ENCODE results near the gene RPIA.

Gene RPIA

GRCh38 chr2:88683160-88684021 is 8.1 kb upstream of the RPIA start:
- DNase-seq (ENCODE audit: extremely low read depth in 1 of 2, low read depth in 1 of 2), result no peak

- no peak for DNase-seq (ENCODE audit: extremely low read depth in 1 of 2, low read depth in 1 of 2)
Observed at GRCh38 chr2:88684519-88684918, 7.0 kb upstream of the RPIA start.

- no peak for DNase-seq (ENCODE audit: extremely low read depth in 1 of 2, low read depth in 1 of 2)
Observed at GRCh38 chr2:88686320-88686719, 5.2 kb upstream of the RPIA start.

GRCh38 chr2:88687384-88687783 is 4.1 kb upstream of the RPIA start:
- no peak for DNase-seq (ENCODE audit: extremely low read depth in 1 of 2, low read depth in 1 of 2)

GRCh38 chr2:88690591-88691338 is 708 bp upstream of the RPIA start:
- DNase-seq (ENCODE audit: extremely low read depth in 1 of 2, low read depth in 1 of 2), result peak; percentile 10 to 25

- DNase-seq (ENCODE audit: extremely low read depth in 1 of 2, low read depth in 1 of 2), result peak in 1 of 2 donors; percentile 12
Observed at GRCh38 chr2:88692187-88692586, 714 bp downstream of the RPIA start.

GRCh38 chr2:88693911-88694414 is 2.5 kb downstream of the RPIA start:
- DNase-seq (ENCODE audit: extremely low read depth in 1 of 2, low read depth in 1 of 2), result no peak

- DNase-seq (ENCODE audit: extremely low read depth in 1 of 2, low read depth in 1 of 2), result no peak
Observed at GRCh38 chr2:88696611-88697010, 5.1 kb downstream of the RPIA start.

- DNase-seq (ENCODE audit: extremely low read depth in 1 of 2, low read depth in 1 of 2), result no peak
Observed at GRCh38 chr2:88697370-88698026, 6.0 kb downstream of the RPIA start.

- no peak for DNase-seq (ENCODE audit: extremely low read depth in 1 of 2, low read depth in 1 of 2)
Observed at GRCh38 chr2:88698027-88698413, 6.5 kb downstream of the RPIA start.

- no peak for DNase-seq (ENCODE audit: extremely low read depth in 1 of 2, low read depth in 1 of 2)
Observed at GRCh38 chr2:88698498-88699233, 7.2 kb downstream of the RPIA start.

GRCh38 chr2:88707003-88707402 is 15.5 kb downstream of the RPIA start:
- DNase-seq (ENCODE audit: extremely low read depth in 1 of 2, low read depth in 1 of 2), result no peak

GRCh38 chr2:88709181-88709631 is 17.7 kb downstream of the RPIA start:
- no peak for DNase-seq (ENCODE audit: extremely low read depth in 1 of 2, low read depth in 1 of 2)

- DNase-seq (ENCODE audit: extremely low read depth in 1 of 2, low read depth in 1 of 2), result no peak
Observed at GRCh38 chr2:88711289-88711688, 19.8 kb downstream of the RPIA start.

GRCh38 chr2:88711897-88712296 is 20.4 kb downstream of the RPIA start:
- no peak for DNase-seq (ENCODE audit: extremely low read depth in 1 of 2, low read depth in 1 of 2)

- no peak for DNase-seq (ENCODE audit: extremely low read depth in 1 of 2, low read depth in 1 of 2)
Observed at GRCh38 chr2:88713408-88713807, 21.9 kb downstream of the RPIA start.

- DNase-seq (ENCODE audit: extremely low read depth in 1 of 2, low read depth in 1 of 2), result no peak
Observed at GRCh38 chr2:88714667-88715066, 23.2 kb downstream of the RPIA start.

GRCh38 chr2:88720399-88720798 is 28.9 kb downstream of the RPIA start:
- DNase-seq (ENCODE audit: extremely low read depth in 1 of 2, low read depth in 1 of 2), result no peak

- DNase-seq (ENCODE audit: extremely low read depth in 1 of 2, low read depth in 1 of 2), result no peak
Observed at GRCh38 chr2:88721268-88721667, 29.8 kb downstream of the RPIA start.

- no peak for DNase-seq (ENCODE audit: extremely low read depth in 1 of 2, low read depth in 1 of 2)
Observed at GRCh38 chr2:88724643-88725332, 33.3 kb downstream of the RPIA start.

Data from stimulated activated CD8-positive, alpha-beta memory T cell treated with anti-CD3 and anti-CD28 coated beads, Interleukin-7, amount 100 ng/mL, for 48 hours (primary cell).